GM19025 (cell line): ENCODE results near the gene SCTR.

Experiments
- ATAC-seq: cut with Tn5 transposase; IDR thresholded peaks from one replicate; pipeline ENCODE4 v1.9.1; 2021; ENCODE audit warnings: mild to moderate bottlenecking, low read depth, moderate library complexity; ENCODE audit not compliant: unreplicated experiment

The SCTR gene

DNA sequence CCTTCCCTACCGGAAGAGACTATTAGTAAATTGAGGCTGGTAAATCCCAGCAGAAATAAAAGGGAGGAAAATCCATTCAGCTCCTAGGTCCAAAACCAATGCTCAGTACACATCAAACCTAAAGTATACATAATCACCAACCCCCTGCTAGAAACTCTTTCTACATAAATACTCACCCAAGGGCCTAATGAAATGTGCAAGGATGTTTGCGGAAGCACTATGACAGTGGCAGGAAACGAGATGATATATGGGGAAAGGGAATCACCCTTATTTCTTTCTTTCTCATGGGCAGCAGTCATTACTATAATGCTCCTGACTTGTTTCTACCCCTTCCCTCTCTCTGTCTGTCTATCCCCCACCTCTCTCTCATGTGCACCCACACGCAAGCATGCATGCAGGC lies 1.3 kb upstream of the SCTR start:
- ATAC-seq, result no peak

- ATAC-seq, result no peak
These were observed 816 bp downstream of the SCTR start for GRCh38 chr2:119523383-119523951.

GRCh38 chr2:119522671-119523070 lies 1.6 kb downstream of the SCTR start:
- no peak for ATAC-seq

- ATAC-seq, result no peak
These were observed 2.7 kb downstream of the SCTR start for GRCh38 chr2:119521433-119522050.

DNA sequence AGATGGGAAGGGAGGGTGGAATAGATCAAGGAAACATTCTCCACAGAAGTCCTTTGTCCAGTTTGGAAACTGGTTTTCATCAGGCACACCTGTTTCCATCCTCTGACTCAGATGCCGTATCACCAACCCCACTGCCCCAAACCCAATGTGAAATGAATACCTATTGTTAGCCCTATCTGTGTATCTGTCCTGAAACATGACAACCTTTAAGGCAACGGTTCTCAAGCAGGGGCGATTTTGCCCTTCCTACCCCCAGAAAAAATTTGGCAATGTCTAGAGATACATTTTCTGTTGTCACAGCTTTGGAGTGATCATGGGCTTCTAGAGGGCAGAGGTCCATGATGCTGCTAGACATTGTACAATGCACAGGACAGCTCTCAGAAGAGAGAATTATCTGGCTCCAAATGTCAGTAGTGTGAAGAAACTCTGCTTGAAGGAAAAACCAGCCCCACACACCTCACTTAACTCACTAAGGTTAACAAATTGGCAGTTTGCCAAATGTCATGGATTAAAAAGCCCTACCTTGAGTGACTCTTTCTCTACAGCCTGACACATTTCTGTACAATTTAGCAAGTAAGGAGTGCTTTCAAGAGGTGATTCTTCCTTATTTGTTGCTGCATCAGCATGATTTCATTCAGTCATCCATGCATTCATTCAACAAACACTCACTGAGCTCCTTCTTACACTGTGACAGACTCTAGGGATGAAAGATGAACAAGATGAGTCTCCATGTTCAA lies 3.4 kb downstream of the SCTR start:
- ATAC-seq, result no peak

DNA sequence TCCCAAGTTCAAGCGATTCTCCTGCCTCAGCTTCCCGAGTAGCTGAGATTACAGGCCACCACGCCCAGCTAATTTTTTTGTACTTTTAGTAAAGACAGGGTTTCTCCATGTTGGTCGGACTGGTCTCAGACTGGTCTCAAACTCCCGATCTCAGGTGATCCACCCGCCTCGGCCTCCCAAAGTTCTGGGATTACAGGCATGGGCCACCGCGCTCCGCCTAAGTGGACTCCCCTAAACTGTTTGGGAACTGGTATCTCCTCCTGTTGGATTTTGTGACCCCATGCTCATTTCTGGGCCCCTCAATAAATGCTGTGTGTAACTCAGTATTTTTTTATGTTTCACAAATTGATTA lies 5.2 kb downstream of the SCTR start:
- ATAC-seq, result no peak

- ATAC-seq, result no peak
These were observed 5.8 kb downstream of the SCTR start for GRCh38 chr2:119518401-119519056.

DNA sequence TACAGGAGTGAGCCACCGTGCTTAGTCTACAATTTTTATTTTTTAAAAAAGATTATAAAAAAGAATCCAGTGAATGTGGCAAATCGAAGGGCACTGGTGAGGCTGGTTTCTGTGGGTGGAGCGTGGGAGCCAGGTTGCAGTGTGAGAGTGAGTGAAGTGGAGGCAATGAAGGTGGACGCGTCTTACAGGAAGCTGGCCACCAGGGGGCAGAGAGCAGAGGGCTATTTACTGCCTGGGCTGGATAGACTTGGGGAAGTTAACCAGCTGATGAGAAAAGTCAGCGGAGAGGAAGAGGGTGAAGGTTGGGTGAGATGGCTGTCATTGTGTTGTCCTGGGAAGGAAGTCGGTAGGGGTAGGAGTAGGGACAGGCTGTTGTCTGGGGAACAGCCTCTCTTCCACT lies 6.8 kb downstream of the SCTR start:
- ATAC-seq, result peak; percentile 75

GRCh38 chr2:119516121-119516520 lies 8.2 kb downstream of the SCTR start:
- no peak for ATAC-seq

- no peak for ATAC-seq
These were observed 10.5 kb downstream of the SCTR start for GRCh38 chr2:119513832-119514231.

GRCh38 chr2:119512946-119513345 lies 11.3 kb downstream of the SCTR start:
- no peak for ATAC-seq

GRCh38 chr2:119511989-119512388 lies 12.3 kb downstream of the SCTR start:
- ATAC-seq, result no peak

GRCh38 chr2:119508756-119509155 lies 15.5 kb downstream of the SCTR start:
- no peak for ATAC-seq

DNA sequence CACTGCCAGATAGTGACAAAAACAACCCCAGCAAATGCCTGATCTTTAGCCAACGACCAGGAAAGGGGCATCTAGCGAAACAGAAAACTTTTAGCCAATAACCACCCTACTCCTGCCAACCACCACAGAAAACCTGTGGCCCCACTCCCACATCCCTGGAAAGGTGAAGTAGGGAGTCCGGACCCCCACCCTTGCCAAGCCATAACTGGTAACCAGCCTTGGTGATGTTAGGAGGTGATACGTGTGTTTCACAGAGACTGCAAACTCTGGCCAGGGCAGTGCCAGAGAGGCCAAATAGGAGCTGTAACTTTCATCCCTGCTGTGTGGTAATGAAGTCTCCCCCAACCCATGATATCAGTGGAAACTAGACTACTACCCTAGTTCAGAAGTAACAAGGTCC lies 27.6 kb downstream of the SCTR start:
- ATAC-seq, result no peak

- ATAC-seq, result no peak
These were observed 28.3 kb downstream of the SCTR start for GRCh38 chr2:119495948-119496347.

GRCh38 chr2:119494163-119494790 lies 30.0 kb downstream of the SCTR start:
- no peak for ATAC-seq

DNA sequence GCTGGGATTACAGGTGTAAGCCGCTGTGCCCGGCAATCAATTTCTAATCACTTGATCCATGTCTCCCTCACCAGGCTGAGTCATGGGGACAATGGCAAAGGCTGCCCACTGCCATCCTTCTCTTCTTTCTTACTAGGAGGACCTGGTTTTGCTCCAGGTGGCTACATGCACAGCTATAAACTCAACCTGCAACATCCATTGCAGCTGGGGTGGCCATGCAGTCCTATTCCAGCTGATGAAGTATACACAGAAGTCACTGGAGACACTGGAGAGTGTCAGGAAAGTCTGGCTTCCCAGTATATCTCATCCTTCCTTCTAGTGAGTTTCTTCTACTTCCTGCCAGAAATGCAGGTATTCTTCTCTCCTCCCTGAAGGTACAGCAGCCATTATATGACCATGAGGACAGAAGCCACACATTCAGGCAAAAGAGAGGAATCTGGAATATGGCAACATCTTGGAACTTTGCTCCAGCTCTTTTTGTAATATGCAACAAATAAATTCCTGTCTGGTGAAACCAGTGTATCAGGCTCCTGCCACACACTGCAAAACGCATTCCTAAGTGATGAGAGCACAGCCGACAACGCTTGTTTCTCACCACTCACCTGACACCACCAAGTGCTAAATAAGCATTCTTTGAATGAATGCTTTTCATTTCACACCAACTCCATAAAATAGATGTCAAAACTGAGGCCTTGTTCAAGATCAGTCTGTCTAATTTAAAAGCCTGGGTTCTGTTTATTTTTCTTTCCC lies 32.3 kb downstream of the SCTR start:
- ATAC-seq, result no peak

- ATAC-seq, result no peak
These were observed 33.6 kb downstream of the SCTR start for GRCh38 chr2:119490653-119491195.

GRCh38 chr2:119490106-119490505 lies 34.2 kb downstream of the SCTR start:
- no peak for ATAC-seq
